HG03175 (cell line): ENCODE results near the gene PTPN11.

Source experiments
- ATAC-seq: cut with Tn5 transposase; IDR thresholded peaks from one replicate; pipeline ENCODE4 v1.9.1; 2021; ENCODE audit warnings: mild to moderate bottlenecking, moderate library complexity; ENCODE audit not compliant: unreplicated experiment

PTPN11 gene

DNA sequence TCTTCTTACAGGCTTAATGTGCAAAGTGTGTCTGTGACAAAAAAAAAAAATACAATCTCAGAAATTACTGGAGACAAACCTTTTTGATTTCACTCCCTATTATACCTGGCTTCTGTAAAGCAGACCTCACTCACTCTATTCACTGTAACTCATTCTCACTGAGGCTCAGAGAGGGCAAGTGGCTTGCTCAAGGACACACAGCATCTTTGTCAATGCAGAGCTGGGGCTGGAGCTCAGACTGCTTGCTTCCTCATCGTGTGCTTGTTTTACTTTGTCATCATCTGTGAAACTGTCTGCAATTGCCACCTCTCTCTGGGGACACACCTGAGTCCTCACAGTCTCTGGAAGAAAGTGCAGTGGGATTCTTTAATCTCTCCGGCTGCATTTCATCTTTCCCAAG, 120.0 kb downstream of the PTPN11 start:
- ATAC-seq = no peak

DNA sequence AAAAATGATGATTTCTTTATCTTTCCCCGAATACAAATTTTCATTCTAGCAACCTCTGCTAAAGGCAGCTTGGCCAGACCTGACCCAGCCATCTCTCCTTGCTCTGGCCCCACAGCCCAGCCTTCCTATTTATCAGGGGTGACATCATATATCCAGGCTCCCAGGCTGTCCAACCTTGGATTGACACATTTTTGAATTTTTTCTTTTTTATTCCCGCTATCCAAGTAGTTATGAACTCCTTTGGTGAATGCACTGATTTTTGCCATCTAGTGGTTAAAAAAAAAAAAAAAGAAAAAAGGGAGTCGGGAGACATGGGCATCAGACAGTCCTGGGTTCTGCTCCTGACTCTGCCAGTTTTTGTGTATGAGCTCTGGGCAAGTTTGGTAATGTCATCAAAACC, 120.5 kb downstream of the PTPN11 start:
- no peak for ATAC-seq

DNA sequence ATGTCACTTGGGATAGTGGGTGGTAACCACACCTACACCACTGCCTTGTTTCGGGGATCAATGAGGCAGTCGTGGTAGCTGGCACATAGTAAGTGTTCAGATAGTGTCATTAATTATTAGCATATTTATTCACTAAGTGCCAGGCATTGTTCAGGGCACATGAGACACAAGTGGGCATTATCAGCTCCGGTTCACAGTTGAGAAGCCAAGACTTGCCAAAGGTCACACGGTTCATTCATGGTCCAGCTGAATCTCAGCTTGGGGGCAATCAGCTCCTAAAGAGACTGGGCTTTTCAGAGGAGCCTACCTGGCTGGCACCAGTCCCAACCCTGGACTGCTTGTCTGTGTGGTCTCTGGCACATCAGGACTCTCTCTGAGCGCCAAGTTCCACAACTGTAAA, 121.3 kb downstream of the PTPN11 start:
- ATAC-seq = no peak

DNA sequence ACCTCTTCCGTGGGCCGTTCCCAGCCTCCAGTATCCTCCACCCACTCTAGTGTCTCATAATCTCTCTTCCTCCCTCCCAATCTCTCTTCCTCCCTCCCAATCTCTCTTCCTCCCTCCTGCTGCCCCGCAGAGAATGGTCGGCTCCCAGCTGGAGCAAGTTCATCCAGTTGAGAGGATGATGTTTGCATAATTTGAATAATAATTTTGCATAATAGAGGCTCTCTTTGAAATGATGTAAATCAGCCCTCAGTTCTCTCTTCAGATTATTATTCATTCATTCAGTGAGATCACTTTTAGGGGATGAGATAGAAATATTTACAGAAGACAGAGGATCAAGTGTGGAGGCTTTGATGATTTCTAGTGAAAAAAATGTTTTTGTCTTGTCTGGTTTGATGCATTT, 125.0 kb downstream of the PTPN11 start:
- ATAC-seq = no peak

DNA sequence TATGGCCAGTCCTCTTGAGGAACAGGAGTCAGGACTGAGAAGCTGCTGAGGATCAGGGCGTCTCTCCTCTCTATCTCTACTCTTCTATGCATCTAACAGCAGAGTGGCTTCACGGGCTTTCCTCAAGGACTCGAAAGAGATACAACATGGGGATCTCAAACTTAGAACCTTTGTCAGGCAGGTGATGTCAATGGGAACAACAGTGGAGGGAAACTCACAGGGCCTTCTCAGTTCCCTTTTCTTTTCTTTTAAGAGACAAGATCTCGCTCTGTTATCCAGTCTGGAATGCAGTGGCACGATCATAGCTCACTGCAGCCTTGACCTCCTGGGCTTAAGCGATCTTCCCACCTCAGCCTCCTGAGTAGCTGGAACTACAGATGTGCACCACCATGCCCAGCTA, 127.6 kb downstream of the PTPN11 start:
- no peak for ATAC-seq

DNA sequence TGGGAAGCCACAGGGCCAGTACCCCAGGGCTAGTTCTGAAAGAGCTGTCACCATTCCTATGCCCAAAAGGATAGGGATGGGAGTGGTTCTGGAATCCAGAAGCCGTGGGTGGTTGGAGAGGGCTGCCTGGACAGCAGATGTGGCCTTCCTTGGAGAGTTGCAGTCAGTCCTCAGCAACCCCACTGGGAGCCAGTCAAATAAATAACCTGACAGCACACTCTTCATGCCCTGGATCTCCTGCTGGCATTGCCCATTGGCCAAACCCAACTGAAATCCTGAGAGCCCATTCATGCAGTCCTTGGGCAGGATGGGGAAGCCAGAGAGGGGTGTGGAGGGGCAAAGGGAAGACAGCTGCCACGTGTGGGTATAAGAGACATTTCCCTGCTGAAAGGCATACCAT, 128.2 kb downstream of the PTPN11 start:
- no peak for ATAC-seq

DNA sequence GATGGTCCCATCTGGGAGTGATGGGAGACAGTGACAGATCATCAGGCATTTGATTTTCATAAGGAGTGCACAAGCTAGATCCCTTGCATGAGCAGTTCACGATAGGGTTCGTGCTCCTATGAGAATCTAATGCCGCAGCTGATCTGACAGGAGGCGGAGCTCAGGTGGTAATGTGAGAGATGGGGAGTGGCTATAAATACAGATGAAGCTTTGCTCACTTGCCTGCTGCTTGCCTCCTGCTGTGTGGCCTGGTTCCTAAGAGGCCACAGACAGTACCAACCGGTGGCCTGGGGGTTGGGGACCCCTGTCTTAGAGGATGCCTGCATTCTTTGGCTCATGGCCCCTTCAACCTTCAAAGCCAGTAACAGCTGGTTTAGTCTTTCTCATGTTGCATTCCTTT, 130.3 kb downstream of the PTPN11 start:
- no peak for ATAC-seq

DNA sequence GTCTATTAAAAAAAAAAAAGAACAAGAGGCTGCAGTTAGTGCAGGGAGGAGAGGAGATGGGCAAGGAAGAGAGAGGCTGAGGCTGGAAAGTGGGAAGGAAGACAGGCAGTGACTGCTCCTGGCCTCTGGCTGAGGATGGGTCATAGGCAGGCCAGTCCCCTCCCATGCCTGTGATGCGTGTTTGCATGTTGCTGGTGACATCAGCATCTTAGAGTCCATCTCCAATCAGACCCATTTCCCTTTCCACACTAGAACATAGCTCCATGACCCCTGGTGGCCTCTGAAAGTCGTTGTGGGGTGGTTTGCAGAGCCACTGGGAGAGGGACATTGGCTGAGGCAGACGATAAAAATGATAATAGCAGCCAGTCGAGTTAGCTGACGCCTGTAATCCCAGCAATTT, 132.9 kb downstream of the PTPN11 start:
- no peak for ATAC-seq

DNA sequence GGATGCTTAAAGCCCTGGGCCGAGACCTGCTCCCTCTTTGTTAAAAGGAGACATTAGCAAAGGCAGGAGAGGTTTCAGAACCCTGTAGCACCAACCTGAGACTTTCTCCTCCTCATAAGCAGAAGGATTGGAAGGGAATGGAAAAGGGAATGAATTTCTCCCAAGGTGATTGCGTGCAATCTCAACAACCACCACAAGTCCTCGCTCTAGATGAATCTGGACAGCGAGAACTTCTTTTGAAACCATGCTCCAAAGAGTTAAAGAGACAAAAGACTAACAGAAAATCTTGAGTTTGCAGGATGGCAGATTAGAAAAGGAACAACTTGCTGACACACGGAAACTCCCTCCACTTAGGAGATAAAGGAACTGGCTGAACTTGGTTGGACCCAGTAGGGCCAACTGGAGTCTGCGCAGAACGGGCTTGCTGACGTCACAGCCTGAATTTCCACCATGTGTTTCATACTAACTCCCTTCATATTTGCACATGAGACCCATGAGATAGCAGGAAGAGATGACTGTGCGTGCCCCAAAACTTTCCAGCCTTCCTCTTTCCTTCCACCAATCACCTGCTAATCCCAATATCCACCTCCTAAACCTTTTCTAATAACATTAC, 137.0 kb downstream of the PTPN11 start:
- no peak for ATAC-seq

DNA sequence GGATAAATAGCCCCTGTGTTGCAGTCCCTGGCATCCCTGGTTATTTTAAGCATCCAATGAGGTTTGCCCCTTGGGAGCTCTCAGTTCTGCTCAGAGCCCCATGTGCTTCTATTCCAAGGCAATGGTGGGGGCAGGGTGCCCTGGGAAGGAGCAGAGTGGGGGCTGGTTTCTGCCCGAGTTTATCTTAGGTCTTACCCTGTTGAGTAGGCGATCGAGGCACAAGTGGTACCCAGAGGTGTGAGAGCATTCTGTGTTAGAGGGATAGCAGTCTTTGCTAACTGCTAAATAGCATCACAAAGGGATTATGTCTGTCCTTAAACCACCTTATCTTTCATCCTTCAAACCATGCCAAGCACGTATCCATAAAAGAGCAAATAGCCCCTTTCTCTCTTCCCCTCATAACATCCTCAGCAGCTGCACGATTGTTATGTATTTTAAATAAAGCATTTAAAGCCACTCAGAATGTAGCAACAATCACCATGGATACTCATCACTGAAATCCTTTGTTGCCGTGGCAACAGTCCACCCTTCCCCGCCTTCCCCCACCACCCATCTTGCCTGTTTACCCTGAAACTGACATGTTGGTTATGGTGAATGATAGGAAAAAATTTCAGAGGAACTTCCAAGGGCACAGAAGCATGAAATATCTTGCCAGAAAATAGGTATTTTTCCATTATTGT, 139.3 kb downstream of the PTPN11 start:
- ATAC-seq = no peak
